Occipital lobe (tissue), 2 donors: ENCODE measurements around the gene CWC27. TPM values are rescaled to one million over a fixed set of nuclear protein-coding genes. Genes with fewer than 3 reads are reported as not detected.
"Not testable (repeated sequence)": the region's sequence is repeated elsewhere in the genome, so short reads cannot be mapped to it uniquely, and the experiment has no call there.

Experiments
- DNase-seq: peaks from one replicate; lab custom pipeline; 2025; lab: John Stamatoyannopoulos, UW
- total RNA-seq: library from RNA; depleted of rRNA; stranded (reverse); fragments of >200 nt; gene quantifications from one replicate; pipeline ENCODE4 v1.2.3, GENCODE V29; 2014

Gene CWC27
- total RNA-seq, 1 donor from 2014 or later, result 30.4 TPM

- DNase-seq, result no peak
These were observed 69.6 kb downstream of the CWC27 start for GRCh38 chr5:64838376-64838775.

GRCh38 chr5:64838803-64839202 lies 70.1 kb downstream of the CWC27 start:
- no peak for DNase-seq

GRCh38 chr5:64839936-64840335 lies 71.2 kb downstream of the CWC27 start:
- DNase-seq, result no peak

GRCh38 chr5:64840958-64841357 lies 72.2 kb downstream of the CWC27 start:
- DNase-seq, result no peak

- no peak for DNase-seq
These were observed 85.0 kb downstream of the CWC27 start for GRCh38 chr5:64853777-64854176.

- no peak for DNase-seq
These were observed 86.1 kb downstream of the CWC27 start for GRCh38 chr5:64854855-64855254.

- DNase-seq, result no peak
These were observed 91.2 kb downstream of the CWC27 start for GRCh38 chr5:64859881-64860280.

GRCh38 chr5:64861281-64861680 lies 92.6 kb downstream of the CWC27 start:
- no peak for DNase-seq

GRCh38 chr5:64864171-64864570 lies 95.4 kb downstream of the CWC27 start:
- no peak for DNase-seq

- no peak for DNase-seq
These were observed 96.9 kb downstream of the CWC27 start for GRCh38 chr5:64865662-64866061.

GRCh38 chr5:64869419-64869818 lies 100.7 kb downstream of the CWC27 start:
- DNase-seq, result no peak

GRCh38 chr5:64872044-64872443 lies 103.3 kb downstream of the CWC27 start:
- DNase-seq, result no peak

GRCh38 chr5:64873441-64873840 lies 104.7 kb downstream of the CWC27 start:
- no peak for DNase-seq

- no peak for DNase-seq
These were observed 106.0 kb downstream of the CWC27 start for GRCh38 chr5:64874753-64875152.

GRCh38 chr5:64876203-64876602 lies 107.5 kb downstream of the CWC27 start:
- DNase-seq, result no peak

- no peak for DNase-seq
These were observed 112.1 kb downstream of the CWC27 start for GRCh38 chr5:64880821-64881220.

GRCh38 chr5:64883912-64884311 lies 115.2 kb downstream of the CWC27 start:
- no peak for DNase-seq

- DNase-seq, result no peak
These were observed 115.8 kb downstream of the CWC27 start for GRCh38 chr5:64884541-64884940.

GRCh38 chr5:64887910-64888309 lies 119.2 kb downstream of the CWC27 start:
- DNase-seq, result no peak

GRCh38 chr5:64895748-64896147 lies 127.0 kb downstream of the CWC27 start:
- no peak for DNase-seq

GRCh38 chr5:64899838-64900237 lies 131.1 kb downstream of the CWC27 start:
- no peak for DNase-seq

- DNase-seq, result no peak
These were observed 131.9 kb downstream of the CWC27 start for GRCh38 chr5:64900618-64901017.

- DNase-seq, result not testable (repeated sequence)
These were observed 138.7 kb downstream of the CWC27 start for GRCh38 chr5:64907399-64907798.

GRCh38 chr5:64914396-64914795 lies 145.7 kb downstream of the CWC27 start:
- DNase-seq, result no peak
